ENCODE measurements around the gene DUSP11. TPM values are rescaled to one million over a fixed set of nuclear protein-coding genes. Genes with fewer than 3 reads are reported as not detected.

Gene DUSP11
- total and polyA plus RNA-seq, 9 of the 15 experiments (the other 6 are each of a cell fraction or from before 2014, with no cell fraction given), result 20.7 to 79.8 (median 29.3) TPM

DNA sequence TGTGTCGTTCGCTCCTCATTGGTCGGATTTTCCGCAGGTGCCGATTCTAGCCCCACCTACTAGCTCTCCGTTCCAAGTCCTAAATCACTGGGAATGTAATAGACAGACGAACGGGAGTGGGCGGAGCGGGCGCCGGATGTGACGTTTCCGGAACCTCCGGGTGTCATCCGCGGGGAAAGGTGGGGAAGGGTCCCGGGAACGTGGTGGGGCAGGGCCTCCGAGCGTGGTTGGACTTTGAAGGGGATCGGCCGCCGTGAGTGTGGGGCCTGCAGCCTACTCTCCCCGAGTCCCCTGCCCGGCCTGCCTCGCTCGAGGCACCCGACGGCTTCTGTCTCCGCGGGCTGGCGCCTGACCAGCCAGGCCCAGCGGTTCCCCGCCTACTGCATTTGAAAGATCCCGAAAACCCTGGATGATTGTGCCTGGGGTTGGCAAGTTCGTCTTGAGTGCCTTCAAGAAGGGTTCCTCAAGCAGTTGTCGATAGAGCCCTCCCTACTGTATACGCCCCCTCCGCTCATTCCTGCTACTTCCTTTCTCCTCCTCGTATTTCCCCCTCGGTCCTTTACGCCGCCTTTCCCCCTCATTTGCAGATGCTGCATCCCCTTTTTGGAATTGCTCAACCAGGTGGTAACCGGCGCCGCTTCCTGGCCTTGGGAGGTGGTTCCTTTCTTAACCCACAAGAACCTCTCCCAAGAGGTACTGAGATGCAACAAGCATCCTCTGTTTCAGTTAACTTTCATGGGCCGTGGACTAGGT lies 49.1 kb upstream of the DUSP11 start, which contains the start of gene STAMBP (continued):
- TF ChIP-seq, protein P1, sequence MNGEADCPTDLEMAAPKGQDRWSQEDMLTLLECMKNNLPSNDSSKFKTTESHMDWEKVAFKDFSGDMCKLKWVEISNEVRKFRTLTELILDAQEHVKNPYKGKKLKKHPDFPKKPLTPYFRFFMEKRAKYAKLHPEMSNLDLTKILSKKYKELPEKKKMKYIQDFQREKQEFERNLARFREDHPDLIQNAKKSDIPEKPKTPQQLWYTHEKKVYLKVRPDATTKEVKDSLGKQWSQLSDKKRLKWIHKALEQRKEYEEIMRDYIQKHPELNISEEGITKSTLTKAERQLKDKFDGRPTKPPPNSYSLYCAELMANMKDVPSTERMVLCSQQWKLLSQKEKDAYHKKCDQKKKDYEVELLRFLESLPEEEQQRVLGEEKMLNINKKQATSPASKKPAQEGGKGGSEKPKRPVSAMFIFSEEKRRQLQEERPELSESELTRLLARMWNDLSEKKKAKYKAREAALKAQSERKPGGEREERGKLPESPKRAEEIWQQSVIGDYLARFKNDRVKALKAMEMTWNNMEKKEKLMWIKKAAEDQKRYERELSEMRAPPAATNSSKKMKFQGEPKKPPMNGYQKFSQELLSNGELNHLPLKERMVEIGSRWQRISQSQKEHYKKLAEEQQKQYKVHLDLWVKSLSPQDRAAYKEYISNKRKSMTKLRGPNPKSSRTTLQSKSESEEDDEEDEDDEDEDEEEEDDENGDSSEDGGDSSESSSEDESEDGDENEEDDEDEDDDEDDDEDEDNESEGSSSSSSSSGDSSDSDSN (IDR thresholded peaks at IDR 0.05; ENCODE audit: borderline replicate concordance in 1 of 2, low read depth in 2 of 2, low read length in 2 of 2), result 0 out of 4 replicates have a peak, but pooled peaks have one; percentile 17 to 18
- TF ChIP-seq ZNF444 (CRISPR knock-in tag; IDR thresholded peaks at IDR 0.05), result no peak
- TF ChIP-seq, protein P2, sequence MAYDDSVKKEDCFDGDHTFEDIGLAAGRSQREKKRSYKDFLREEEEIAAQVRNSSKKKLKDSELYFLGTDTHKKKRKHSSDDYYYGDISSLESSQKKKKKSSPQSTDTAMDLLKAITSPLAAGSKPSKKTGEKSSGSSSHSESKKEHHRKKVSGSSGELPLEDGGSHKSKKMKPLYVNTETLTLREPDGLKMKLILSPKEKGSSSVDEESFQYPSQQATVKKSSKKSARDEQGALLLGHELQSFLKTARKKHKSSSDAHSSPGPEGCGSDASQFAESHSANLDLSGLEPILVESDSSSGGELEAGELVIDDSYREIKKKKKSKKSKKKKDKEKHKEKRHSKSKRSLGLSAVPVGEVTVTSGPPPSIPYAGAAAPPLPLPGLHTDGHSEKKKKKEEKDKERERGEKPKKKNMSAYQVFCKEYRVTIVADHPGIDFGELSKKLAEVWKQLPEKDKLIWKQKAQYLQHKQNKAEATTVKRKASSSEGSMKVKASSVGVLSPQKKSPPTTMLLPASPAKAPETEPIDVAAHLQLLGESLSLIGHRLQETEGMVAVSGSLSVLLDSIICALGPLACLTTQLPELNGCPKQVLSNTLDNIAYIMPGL (CRISPR knock-in tag; IDR thresholded peaks at IDR 0.05), result peak; percentile 79; the same call in 1 of the 2 replicates
- TF ChIP-seq GABPB1 (CRISPR knock-in tag; IDR thresholded peaks at IDR 0.05), result peak; percentile 93
- TF ChIP-seq CTBP1 (IDR thresholded peaks at IDR 0.05; ENCODE audit: borderline replicate concordance), result peak; percentile 50
- peak; percentile 96 for TF ChIP-seq GABPA (tag; conservative IDR thresholded peaks at IDR 0.05; ENCODE audit: low read depth)
- no peak for TF ChIP-seq CBX2 (IDR thresholded peaks at IDR 0.05; ENCODE audit: insufficient read depth, low read length, poor library complexity, severe bottlenecking)
- peak; percentile 91 for TF ChIP-seq PHF20 (IDR thresholded peaks at IDR 0.05; ENCODE audit: partially characterized antibody)
- TF ChIP-seq PHF8 (IDR thresholded peaks at IDR 0.05; ENCODE audit: borderline replicate concordance, low read length), result peak; percentile 97
- TF ChIP-seq, protein P3, sequence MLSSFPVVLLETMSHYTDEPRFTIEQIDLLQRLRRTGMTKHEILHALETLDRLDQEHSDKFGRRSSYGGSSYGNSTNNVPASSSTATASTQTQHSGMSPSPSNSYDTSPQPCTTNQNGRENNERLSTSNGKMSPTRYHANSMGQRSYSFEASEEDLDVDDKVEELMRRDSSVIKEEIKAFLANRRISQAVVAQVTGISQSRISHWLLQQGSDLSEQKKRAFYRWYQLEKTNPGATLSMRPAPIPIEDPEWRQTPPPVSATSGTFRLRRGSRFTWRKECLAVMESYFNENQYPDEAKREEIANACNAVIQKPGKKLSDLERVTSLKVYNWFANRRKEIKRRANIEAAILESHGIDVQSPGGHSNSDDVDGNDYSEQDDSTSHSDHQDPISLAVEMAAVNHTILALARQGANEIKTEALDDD (IDR thresholded peaks at IDR 0.05), result peak; percentile 71; the same call in 1 of the 2 replicates
- no peak for TF ChIP-seq ZNF717 (CRISPR knock-in tag; IDR thresholded peaks at IDR 0.05)
- TF ChIP-seq, protein P4, sequence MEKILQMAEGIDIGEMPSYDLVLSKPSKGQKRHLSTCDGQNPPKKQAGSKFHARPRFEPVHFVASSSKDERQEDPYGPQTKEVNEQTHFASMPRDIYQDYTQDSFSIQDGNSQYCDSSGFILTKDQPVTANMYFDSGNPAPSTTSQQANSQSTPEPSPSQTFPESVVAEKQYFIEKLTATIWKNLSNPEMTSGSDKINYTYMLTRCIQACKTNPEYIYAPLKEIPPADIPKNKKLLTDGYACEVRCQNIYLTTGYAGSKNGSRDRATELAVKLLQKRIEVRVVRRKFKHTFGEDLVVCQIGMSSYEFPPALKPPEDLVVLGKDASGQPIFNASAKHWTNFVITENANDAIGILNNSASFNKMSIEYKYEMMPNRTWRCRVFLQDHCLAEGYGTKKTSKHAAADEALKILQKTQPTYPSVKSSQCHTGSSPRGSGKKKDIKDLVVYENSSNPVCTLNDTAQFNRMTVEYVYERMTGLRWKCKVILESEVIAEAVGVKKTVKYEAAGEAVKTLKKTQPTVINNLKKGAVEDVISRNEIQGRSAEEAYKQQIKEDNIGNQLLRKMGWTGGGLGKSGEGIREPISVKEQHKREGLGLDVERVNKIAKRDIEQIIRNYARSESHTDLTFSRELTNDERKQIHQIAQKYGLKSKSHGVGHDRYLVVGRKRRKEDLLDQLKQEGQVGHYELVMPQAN (IDR thresholded peaks at IDR 0.05; ENCODE audit: borderline replicate concordance), result peak; percentile 76; the same call in 1 of the 2 replicates
- peak; percentile 68 for TF ChIP-seq FOS (IDR thresholded peaks at IDR 0.05; ENCODE audit: extremely low read depth, insufficient read length)
- TF ChIP-seq JUND (IDR thresholded peaks at IDR 0.05; ENCODE audit: borderline replicate concordance, low read depth, low read length), result peak; percentile 58
- 0 out of 3 replicates have a peak, but pooled peaks have one; percentile 24 for TF ChIP-seq JUND (tag; IDR thresholded peaks at IDR 0.05; ENCODE audit: borderline replicate concordance, low read depth, low read length)
- TF ChIP-seq, protein P5, sequence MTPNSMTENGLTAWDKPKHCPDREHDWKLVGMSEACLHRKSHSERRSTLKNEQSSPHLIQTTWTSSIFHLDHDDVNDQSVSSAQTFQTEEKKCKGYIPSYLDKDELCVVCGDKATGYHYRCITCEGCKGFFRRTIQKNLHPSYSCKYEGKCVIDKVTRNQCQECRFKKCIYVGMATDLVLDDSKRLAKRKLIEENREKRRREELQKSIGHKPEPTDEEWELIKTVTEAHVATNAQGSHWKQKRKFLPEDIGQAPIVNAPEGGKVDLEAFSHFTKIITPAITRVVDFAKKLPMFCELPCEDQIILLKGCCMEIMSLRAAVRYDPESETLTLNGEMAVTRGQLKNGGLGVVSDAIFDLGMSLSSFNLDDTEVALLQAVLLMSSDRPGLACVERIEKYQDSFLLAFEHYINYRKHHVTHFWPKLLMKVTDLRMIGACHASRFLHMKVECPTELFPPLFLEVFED (CRISPR knock-in tag; conservative IDR thresholded peaks at IDR 0.05), result no peak
- 0 out of 2 replicates have a peak, but pooled peaks have one; percentile 15 for TF ChIP-seq LARP7 (IDR thresholded peaks at IDR 0.05)
- TF ChIP-seq ZFP30 (CRISPR knock-in tag; IDR thresholded peaks at IDR 0.05; ENCODE audit: borderline replicate concordance), result no peak
- peak; percentile 89 for TF ChIP-seq EP400 (IDR thresholded peaks at IDR 0.05)
